SK-N-SH (cell line): ENCODE data around the gene WWC2. TPM values are rescaled to one million over a fixed set of nuclear protein-coding genes. Genes with fewer than 3 reads are reported as not detected.
A peak's percentile ranks its signal among the peaks of the same experiment; 100 is the strongest.

Source experiments
- CTCF ChIA-PET: fragments of 300-600, 350-600 bp; formaldehyde crosslinking; extraction: SDS; loops from one replicate; lab custom pipeline; 2021; lab: Yijun Ruan, JAX
- POLR2A ChIA-PET: fragments of 350-600 bp; sonication (Branson Sonifier 250); formaldehyde crosslinking; extraction: SDS; loops from one replicate; lab custom pipeline; 2020; ENCODE audit warnings: antibody characterized with exemption, inconsistent platforms; lab: Yijun Ruan, JAX
- DNase-seq: peaks from one replicate; pipeline ENCODE4 v3.0.0; 2012
- H2AFZ ChIP-seq: fragments of 200-600 bp; sonication (generic); 2 replicates; pipeline ENCODE4 v1.8.1; 2016; ENCODE audit warnings: antibody characterized with exemption, mild to moderate bottlenecking, low read depth
- H3F3A ChIP-seq: fragments of 200-600 bp; sonication (generic); replicated peaks from 2 replicates; pipeline ENCODE3; 2016; ENCODE audit warnings: antibody characterized with exemption, mild to moderate bottlenecking; ENCODE audit not compliant: insufficient read depth
- H3K27ac ChIP-seq, 2 experiments: fragments of 200-500 bp in 1 of 2; fragments of 200-600 bp in 1 of 2; sonication (Bioruptor generic) in 1 of 2; sonication (generic), shearing (Covaris generic) in 1 of 2; 2 replicates each; pipeline versions ENCODE4 v1.5.1 to v1.6.1; 2014 to 2016; ENCODE audit warnings: low read depth in 2 of 2, inconsistent platforms in 1 of 2, low read length in 1 of 2, mild to moderate bottlenecking in 1 of 2, mixed read lengths in 1 of 2
- H3K27me3 ChIP-seq: fragments of 200-600 bp; sonication (generic), shearing (Covaris generic); 2 replicates; pipeline ENCODE4 v1.6.1; 2016; ENCODE audit warnings: mixed run types; ENCODE audit not compliant: insufficient read depth
- H3K36me3 ChIP-seq, 2 experiments: fragments of 200-500 bp in 1 of 2; fragments of 200-600 bp in 1 of 2; sonication (Bioruptor generic) in 1 of 2; sonication (generic) in 1 of 2; replicated peaks in 1 of 2; 2 replicates each; pipeline versions ENCODE3 to v1.5.1; 2014 to 2016; ENCODE audit warnings: low read length in 1 of 2, mild to moderate bottlenecking in 1 of 2; ENCODE audit not compliant: insufficient read depth in 2 of 2, control insufficient read depth in 1 of 2
- H3K4me1 ChIP-seq, 2 experiments: fragments of 200-500 bp in 1 of 2; fragments of 200-600 bp in 1 of 2; sonication (Bioruptor generic) in 1 of 2; sonication (generic), shearing (Covaris generic) in 1 of 2; 2 replicates each; pipeline versions ENCODE4 v1.5.1 to v1.6.1; 2014 to 2016; ENCODE audit warnings: low read depth in 1 of 2, low read length in 1 of 2, mixed run types in 1 of 2; ENCODE audit not compliant: insufficient read depth in 2 of 2, control insufficient read depth in 1 of 2
- H3K4me2 ChIP-seq: fragments of 200-600 bp; sonication (generic), shearing (Covaris generic); 2 replicates; pipeline ENCODE4 v1.6.1; 2017; ENCODE audit warnings: mixed run types
- H3K4me3 ChIP-seq, 2 experiments: fragments of 200-500 bp in 1 of 2; fragments of 200-600 bp in 1 of 2; sonication (Bioruptor generic) in 1 of 2; sonication (generic), shearing (Covaris generic) in 1 of 2; 2 replicates each; pipeline versions ENCODE4 v1.5.1 to v1.8.1; 2014 to 2016; ENCODE audit warnings: low read depth in 2 of 2, inconsistent platforms in 1 of 2, low read length in 1 of 2, mild to moderate bottlenecking in 1 of 2, mixed read lengths in 1 of 2, moderate library complexity in 1 of 2
- H3K79me2 ChIP-seq: fragments of 200-600 bp; sonication (generic); 2 replicates; pipeline ENCODE4 v1.8.1; 2017; ENCODE audit warnings: mild to moderate bottlenecking; ENCODE audit not compliant: insufficient read depth
- H3K9ac ChIP-seq: fragments of 200-600 bp; sonication (generic); 2 replicates; pipeline ENCODE4 v1.6.1; 2017; ENCODE audit warnings: mixed run types
- H3K9me2 ChIP-seq: fragments of 200-600 bp; sonication (generic); 2 replicates; pipeline ENCODE4 v1.6.1; 2017; ENCODE audit warnings: mixed run types
- H3K9me3 ChIP-seq: fragments of 200-600 bp; sonication (generic); 2 replicates; pipeline ENCODE4 v1.6.1; 2017; ENCODE audit warnings: mixed run types, mild to moderate bottlenecking, moderate library complexity
- H4K20me1 ChIP-seq: fragments of 200-600 bp; sonication (generic); 2 replicates; pipeline ENCODE4 v1.6.1; 2017; ENCODE audit warnings: mild to moderate bottlenecking, mixed run types; ENCODE audit not compliant: insufficient read depth
- CTCF ChIP-seq: fragments of 200-600 bp; sonication (generic); IDR thresholded peaks from 2 replicates; pipeline ENCODE4 v1.6.1; 2017; ENCODE audit warnings: antibody characterized with exemption, mild to moderate bottlenecking, moderate library complexity
- FOXJ3 ChIP-seq: sonication (generic); formaldehyde crosslinking; IDR thresholded peaks from 2 replicates; pipeline ENCODE4 v1.5.1; 2020; ENCODE audit warnings: mild to moderate bottlenecking, missing genetic modification reagents
- NRF1 ChIP-seq: IDR thresholded peaks from 2 replicates; pipeline ENCODE4 v1.6.1; 2012; ENCODE audit warnings: low read depth, mild to moderate bottlenecking, low read length
- RAD21 ChIP-seq: IDR thresholded peaks from 2 replicates; pipeline ENCODE4 v1.6.1; 2012; ENCODE audit warnings: mild to moderate bottlenecking, low read length
- RXRA ChIP-seq: IDR thresholded peaks from 2 replicates; pipeline ENCODE4 v1.4.0; 2012; ENCODE audit warnings: low read depth, mild to moderate bottlenecking, borderline replicate concordance
- SMC3 ChIP-seq: IDR thresholded peaks from 2 replicates; pipeline ENCODE4 v1.6.1; 2012; ENCODE audit warnings: low read depth, low read length, improper control_type of control experiment
- YY1 ChIP-seq: IDR thresholded peaks from 2 replicates; pipeline ENCODE4 v1.4.0; 2012; ENCODE audit warnings: low read depth, mild to moderate bottlenecking
- ZBTB33 ChIP-seq: IDR thresholded peaks from 2 replicates; pipeline ENCODE4 v1.4.0; 2012; ENCODE audit warnings: low read depth, borderline replicate concordance
- WGBS: methylation state at CpG from one replicate; pipeline ENCODE4 v1.1.6; 2017; ENCODE audit warnings: low lambda C conversion rate; 5-methylcytosine and 5-hydroxymethylcytosine counted together
- polyA plus RNA-seq, 3 experiments: library from polyadenylated mRNA; depleted of rRNA; stranded (reverse); fragments of >200 nt; gene quantifications; 2 replicates each; pipeline ENCODE4 v1.2.3, GENCODE V29; 2012

Gene WWC2
- polyA plus RNA-seq, 1 of the 3 experiments (the other 2 are of a cell fraction), result 18.4 TPM

- WGBS, result 90% methylated on average over 6 of the region's 6 CpGs
- H3K27ac ChIP-seq, result no peak overlapping the region
- H3K79me2 ChIP-seq, result no peaks in the 10 kb centered on the region; the same call in 1 of the 2 replicates
- H4K20me1 ChIP-seq, result no peaks in the 10 kb centered on the region
- no peaks in the 10 kb centered on the region; a peak in 1 of 4 replicates for H3K4me1 ChIP-seq
- TF ChIP-seq YY1 (no peak), FOXJ3 (no peak), NRF1 (no peak), ZBTB33 (no peak)
- H3K4me3 ChIP-seq, result no peak overlapping the region
- peaks cover 4% of the 10 kb centered on the region for H3F3A ChIP-seq
- H2AFZ ChIP-seq, result no peak overlapping the region
- peaks cover 26 to 53% of the 10 kb centered on the region in 2 experiments for H3K36me3 ChIP-seq
- ChIA-PET CTCF (interaction anchor here (0.6 to 7.7 kb wide), 32 partner anchors 8 to 330 kb away, joined by 3 to 90 read pairs (median 4); no protein-coding TSS in a partner anchor), POLR2A (no interaction called here)
- no peak overlapping the region for H3K4me2 ChIP-seq
- no peak overlapping the region for H3K9ac ChIP-seq
- H3K27me3 ChIP-seq, result no peaks in the 10 kb centered on the region
- no peaks in the 10 kb centered on the region for H3K9me2 ChIP-seq
- no peaks in the 10 kb centered on the region for H3K9me3 ChIP-seq
- DNase-seq, result no peak
Measured at GRCh38 chr4:183256343-183256742, 157.3 kb downstream of the WWC2 start.

DNA sequence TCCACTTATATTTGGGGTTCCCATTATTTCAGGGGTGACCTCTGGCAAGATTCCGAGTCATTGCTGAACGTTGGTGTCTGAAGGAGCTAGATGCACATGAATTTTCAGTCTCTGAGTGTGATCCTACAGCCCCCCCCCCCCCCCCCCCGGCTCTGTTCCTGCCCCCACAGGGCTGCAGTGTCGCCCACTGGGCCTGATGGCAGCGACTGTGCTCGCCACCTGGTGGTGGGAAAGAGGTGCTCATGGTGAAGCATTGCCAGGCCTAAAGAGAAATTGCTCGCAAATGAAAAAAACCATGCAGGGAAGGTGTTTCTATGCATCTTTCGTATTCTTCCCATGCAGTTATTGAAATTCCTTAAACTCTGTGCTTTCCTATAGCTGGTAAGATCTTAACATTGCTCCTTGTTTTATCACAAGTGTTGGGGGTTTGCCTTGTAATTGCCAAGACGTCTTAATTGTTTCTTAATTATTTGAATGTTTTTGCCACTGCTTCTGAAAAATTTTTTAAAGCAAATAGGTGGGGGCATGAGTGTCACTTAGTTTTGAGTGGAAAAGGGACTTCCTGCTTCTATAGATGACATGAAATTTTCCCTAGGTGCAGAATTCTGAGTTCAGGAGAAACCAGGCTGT, 157.8 kb downstream of the WWC2 start:
- ChIA-PET CTCF (interaction anchor here (0.6 to 7.7 kb wide), 34 partner anchors 8 to 331 kb away, joined by 3 to 90 read pairs (median 4); no protein-coding TSS in a partner anchor), POLR2A (no interaction called here)
- no peak overlapping the region for H3K27ac ChIP-seq
- no peaks in the 10 kb centered on the region; a peak in 1 of 4 replicates for H3K4me1 ChIP-seq
- TF ChIP-seq RXRA, result no peak
- peak; percentile 70 for TF ChIP-seq RAD21
- peak; percentile 70 for TF ChIP-seq CTCF
- peak; percentile 77 for TF ChIP-seq SMC3
- no peaks in the 10 kb centered on the region for H3K9me2 ChIP-seq
- H3K9ac ChIP-seq, result no peak overlapping the region
- H3K4me2 ChIP-seq, result no peak overlapping the region
- no peaks in the 10 kb centered on the region for H4K20me1 ChIP-seq
- H3K9me3 ChIP-seq, result no peaks in the 10 kb centered on the region
- no peak overlapping the region for H3K4me3 ChIP-seq
- peak; percentile 70 for DNase-seq
- WGBS, result 55% methylated on average over 8 of the region's 9 CpGs
- peaks cover 24 to 54% of the 10 kb centered on the region in 2 experiments for H3K36me3 ChIP-seq
- H3K79me2 ChIP-seq, result no peaks in the 10 kb centered on the region; the same call in 1 of the 2 replicates
- no peaks in the 10 kb centered on the region for H3K27me3 ChIP-seq
- no peak overlapping the region for H2AFZ ChIP-seq
- H3F3A ChIP-seq, result peaks cover 9% of the 10 kb centered on the region
